ENCODE measurements around the gene ARHGEF40.

Gene ARHGEF40

GRCh38 chr14:21047378-21047781, 22.7 kb upstream of the ARHGEF40 start:
- no peaks in the 10 kb centered on the region for H3K27me3 ChIP-seq (ENCODE audit: insufficient read depth, low read length, poor library complexity, severe bottlenecking)
- H2AFZ ChIP-seq (ENCODE audit: low read length), result no peak overlapping the region
- H3K9me2 ChIP-seq (replicated peaks; ENCODE audit: low read depth, low read length), result no peaks in the 10 kb centered on the region
- H3K9me3 ChIP-seq (ENCODE audit: insufficient read depth, low read depth, low read length), result no peaks in the 10 kb centered on the region
- no peak overlapping the region for H3K9ac ChIP-seq (ENCODE audit: low read depth, low read length, poor library complexity, severe bottlenecking)
- no peaks in the 10 kb centered on the region for H4K20me1 ChIP-seq (ENCODE audit: insufficient read depth, low read length, poor library complexity, severe bottlenecking)
- peaks cover 33% of the 10 kb centered on the region for H3K4me1 ChIP-seq (ENCODE audit: insufficient read depth, low read length, poor library complexity, severe bottlenecking)
- TF ChIP-seq CTCF (conservative IDR thresholded peaks at IDR 0.05; ENCODE audit: low read length) (no peak), EZH2phosphoT487 (IDR thresholded peaks at IDR 0.05; ENCODE audit: borderline replicate concordance) (no peak)
- no peak overlapping the region for H3K4me3 ChIP-seq (ENCODE audit: low read length, poor library complexity, severe bottlenecking)
- H3K79me2 ChIP-seq (ENCODE audit: insufficient read depth, low read length), result no peaks in the 10 kb centered on the region
- no peaks in the 10 kb centered on the region for H3F3A ChIP-seq (ENCODE audit: low read depth)
- H3K36me3 ChIP-seq (ENCODE audit: insufficient read depth, low read length), result no peaks in the 10 kb centered on the region
- no peak overlapping the region for H3K4me2 ChIP-seq (ENCODE audit: low read depth, low read length, poor library complexity, severe bottlenecking)

GRCh38 chr14:21048638-21049037, 21.5 kb upstream of the ARHGEF40 start:
- Histone ChIP-seq H2AFZ (ENCODE audit: low read length) (no peak overlapping the region), H3K4me3 (ENCODE audit: low read length, poor library complexity, severe bottlenecking) (no peak overlapping the region), H3K27me3 (ENCODE audit: insufficient read depth, low read length, poor library complexity, severe bottlenecking) (no peaks in the 10 kb centered on the region), H3F3A (ENCODE audit: low read depth) (no peaks in the 10 kb centered on the region), H3K4me1 (ENCODE audit: insufficient read depth, low read length, poor library complexity, severe bottlenecking) (peaks cover 21% of the 10 kb centered on the region), H3K36me3 (ENCODE audit: insufficient read depth, low read length) (no peaks in the 10 kb centered on the region), H3K79me2 (ENCODE audit: insufficient read depth, low read length) (no peaks in the 10 kb centered on the region), H4K20me1 (ENCODE audit: insufficient read depth, low read length, poor library complexity, severe bottlenecking) (no peaks in the 10 kb centered on the region), H3K4me2 (ENCODE audit: low read depth, low read length, poor library complexity, severe bottlenecking) (no peak overlapping the region), H3K9me3 (ENCODE audit: insufficient read depth, low read depth, low read length) (no peaks in the 10 kb centered on the region), H3K9ac (ENCODE audit: low read depth, low read length, poor library complexity, severe bottlenecking) (no peak overlapping the region), H3K9me2 (replicated peaks; ENCODE audit: low read depth, low read length) (no peaks in the 10 kb centered on the region)
- TF ChIP-seq EZH2phosphoT487 (IDR thresholded peaks at IDR 0.05; ENCODE audit: borderline replicate concordance), result no peak
- TF ChIP-seq CTCF (conservative IDR thresholded peaks at IDR 0.05; ENCODE audit: low read length), result no peak

DNA sequence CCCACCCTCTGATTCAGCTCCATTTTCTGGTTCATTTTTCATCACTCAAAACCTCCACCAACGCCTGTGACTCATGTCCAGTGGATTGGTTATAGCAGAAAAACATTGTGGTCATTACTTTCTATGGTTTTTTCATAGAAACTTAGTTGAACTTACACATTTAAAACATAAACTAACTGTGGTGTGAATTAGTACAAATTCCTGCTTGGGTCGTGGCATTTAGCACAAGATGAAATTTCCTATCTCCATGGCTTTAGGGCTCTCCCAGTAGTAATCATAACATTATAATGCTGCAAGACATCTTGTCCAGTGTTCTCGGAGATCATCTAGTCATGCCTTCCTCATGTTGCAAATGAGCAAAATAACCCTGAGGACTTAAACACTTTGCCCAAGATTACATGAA, 20.8 kb upstream of the ARHGEF40 start:
- Histone ChIP-seq H3K79me2 (ENCODE audit: insufficient read depth, low read length) (no peaks in the 10 kb centered on the region), H3K4me3 (ENCODE audit: low read length, poor library complexity, severe bottlenecking) (no peak overlapping the region), H3K27me3 (ENCODE audit: insufficient read depth, low read length, poor library complexity, severe bottlenecking) (no peaks in the 10 kb centered on the region), H3K9me2 (replicated peaks; ENCODE audit: low read depth, low read length) (no peaks in the 10 kb centered on the region), H3K9ac (ENCODE audit: low read depth, low read length, poor library complexity, severe bottlenecking) (no peak overlapping the region), H3K4me1 (ENCODE audit: insufficient read depth, low read length, poor library complexity, severe bottlenecking) (peaks cover 21% of the 10 kb centered on the region), H3K9me3 (ENCODE audit: insufficient read depth, low read depth, low read length) (no peaks in the 10 kb centered on the region), H3K4me2 (ENCODE audit: low read depth, low read length, poor library complexity, severe bottlenecking) (no peak overlapping the region), H4K20me1 (ENCODE audit: insufficient read depth, low read length, poor library complexity, severe bottlenecking) (no peaks in the 10 kb centered on the region), H2AFZ (ENCODE audit: low read length) (no peak overlapping the region), H3F3A (ENCODE audit: low read depth) (no peaks in the 10 kb centered on the region), H3K36me3 (ENCODE audit: insufficient read depth, low read length) (no peaks in the 10 kb centered on the region)
- TF ChIP-seq CTCF (conservative IDR thresholded peaks at IDR 0.05; ENCODE audit: low read length) (no peak), EZH2phosphoT487 (IDR thresholded peaks at IDR 0.05; ENCODE audit: borderline replicate concordance) (no peak)
